GM18526 (cell line): ENCODE measurements around the gene GTSE1.
A peak's percentile ranks its signal among the peaks of the same experiment; 100 is the strongest.

Experiments
- POLR2A ChIP-seq: IDR thresholded peaks from 3 replicates; pipeline ENCODE4 v1.6.1; 2011; ENCODE audit not compliant: insufficient read length; ENCODE audit errors: extremely low read depth

The GTSE1 gene

GRCh38 chr22:46296257-46297150, at the start of gene GTSE1:
Gene GTSE1 (plus strand): TSS chr22:46296870. CDS start chr22:46297401, 531 bp downstream.
- peak; percentile 76 for TF ChIP-seq POLR2A

- no peak for TF ChIP-seq POLR2A
These were observed 49.2 kb upstream of the GTSE1 start for GRCh38 chr22:46247443-46247975.

- TF ChIP-seq POLR2A, result peak; percentile 95
These were observed 46.5 kb upstream of the GTSE1 start, which contains the start of gene CDPF1 for GRCh38 chr22:46250035-46250782. Gene CDPF1 (minus strand): TSS chr22:46250293. CDS start chr22:46248284, 2,009 bp downstream.

- no peak for TF ChIP-seq POLR2A
These were observed 45.9 kb upstream of the GTSE1 start for GRCh38 chr22:46250783-46251125.

- TF ChIP-seq POLR2A, result no peak
These were observed 45.4 kb upstream of the GTSE1 start for GRCh38 chr22:46251266-46251665.

- no peak for TF ChIP-seq POLR2A
These were observed 44.8 kb upstream of the GTSE1 start for GRCh38 chr22:46251816-46252380.

- no peak for TF ChIP-seq POLR2A
These were observed 40.2 kb upstream of the GTSE1 start for GRCh38 chr22:46256358-46256958.

GRCh38 chr22:46259374-46259773, 37.3 kb upstream of the GTSE1 start:
- TF ChIP-seq POLR2A, result no peak

GRCh38 chr22:46260038-46260437, 36.6 kb upstream of the GTSE1 start:
- TF ChIP-seq POLR2A, result no peak

- no peak for TF ChIP-seq POLR2A
These were observed 34.0 kb upstream of the GTSE1 start for GRCh38 chr22:46262449-46263215.

GRCh38 chr22:46263216-46263590, 33.5 kb upstream of the GTSE1 start, which contains the start of gene PKDREJ:
Gene PKDREJ (minus strand): TSS chr22:46263343. CDS start chr22:46263322, 21 bp downstream.
- no peak for TF ChIP-seq POLR2A

GRCh38 chr22:46267431-46268279, 29.0 kb upstream of the GTSE1 start, which contains the start of gene TTC38:
Gene TTC38 (plus strand): TSS chr22:46268008. CDS start chr22:46268040, 32 bp downstream.
- peak; percentile 69 for TF ChIP-seq POLR2A

- no peak for TF ChIP-seq POLR2A
These were observed 27.1 kb upstream of the GTSE1 start for GRCh38 chr22:46269564-46269963.
